ENCODE measurements around the gene RIT2. TPM values are rescaled to one million over a fixed set of nuclear protein-coding genes. Genes with fewer than 3 reads are reported as not detected.
A peak's percentile ranks its signal among the peaks of the same experiment; 100 is the strongest.

The RIT2 gene
- polyA plus RNA-seq, 2 of the 4 experiments (the other 2 are of a cell fraction), result not detected

DNA sequence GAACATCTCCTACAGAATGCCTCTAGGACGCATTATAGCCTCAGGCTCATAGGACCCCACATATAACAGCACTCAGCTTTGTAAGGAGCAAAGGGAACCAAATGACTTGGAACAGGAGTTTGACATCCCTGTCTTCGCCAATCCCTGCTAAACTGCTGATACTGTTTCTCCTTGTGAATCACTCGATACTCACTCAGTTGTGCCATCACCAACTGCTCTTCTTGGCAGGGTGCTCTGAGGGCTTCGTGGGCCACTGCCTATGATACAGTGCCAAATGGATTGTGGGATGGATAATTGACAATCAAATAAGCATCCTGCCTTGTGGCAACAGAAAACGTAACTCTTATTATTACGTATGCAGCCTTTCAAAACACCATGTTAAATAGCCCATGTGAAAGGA is 396.3 kb downstream of the RIT2 start:
- Histone ChIP-seq H3K4me1 (no peaks in the 10 kb centered on the region), H3K4me3 (no peak overlapping the region), H3K27ac (no peak overlapping the region), H3K9me3 (no peaks in the 10 kb centered on the region), H3K4me2 (no peak overlapping the region)
- POLR2A ChIA-PET, result no interaction called here
- no peak for ATAC-seq
- CTCF ChIA-PET, result no interaction called here
- FAIRE-seq, result no peak
- TF ChIP-seq JUNB (IDR thresholded peaks at IDR 0.05) (no peak), FOSB (CRISPR knock-in tag; IDR thresholded peaks at IDR 0.05) (no peak)
- no peak for DNase-seq (ENCODE audit: low read depth in 1 of 2, low spot score in 1 of 2)
- 9% methylated on average over 4 of the region's 6 CpGs for WGBS (ENCODE audit: missing lambda C conversion rate)

DNA sequence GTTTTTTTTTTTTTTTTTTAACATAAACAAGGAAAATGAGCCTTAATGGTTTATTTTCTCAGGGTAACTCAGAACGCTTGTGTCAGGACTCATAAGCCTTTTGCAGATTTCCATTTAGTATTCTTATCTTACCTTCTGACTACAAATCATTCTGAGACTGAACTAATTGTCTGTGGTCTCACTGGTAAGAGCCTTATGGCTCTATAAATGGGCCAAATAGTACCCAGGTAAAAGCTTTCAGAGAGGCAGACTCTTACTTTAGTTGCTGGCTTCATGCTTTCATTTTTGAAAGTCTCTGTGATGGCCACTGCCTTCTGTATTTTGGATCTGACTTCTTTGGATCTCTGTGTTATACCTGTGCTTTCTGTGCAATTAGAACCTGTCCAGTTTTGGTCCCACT is 403.4 kb downstream of the RIT2 start:
- no peaks in the 10 kb centered on the region for H3K4me1 ChIP-seq
- DNase-seq (ENCODE audit: low read depth in 1 of 2, low spot score in 1 of 2) (no peak), FAIRE-seq (no peak), ATAC-seq (no peak)
- TF ChIP-seq POLR2A (IDR thresholded peaks at IDR 0.05; ENCODE audit: low read length), result no peak
- TF ChIP-seq EHF (CRISPR knock-in tag; IDR thresholded peaks at IDR 0.05), result no peak
- TF ChIP-seq CBX8 (IDR thresholded peaks at IDR 0.05), result no peak
- no peak for TF ChIP-seq NFE2L2 (conservative IDR thresholded peaks at IDR 0.05; ENCODE audit: low read length)
- TF ChIP-seq CBX2 (IDR thresholded peaks at IDR 0.05; ENCODE audit: borderline replicate concordance, low read depth), result no peak
- TF ChIP-seq EP300 (IDR thresholded peaks at IDR 0.05), result no peak
- no peak for TF ChIP-seq ZNF302 (CRISPR knock-in tag; IDR thresholded peaks at IDR 0.05)
- TF ChIP-seq MAZ (IDR thresholded peaks at IDR 0.05; ENCODE audit: borderline replicate concordance, low read depth, low read length), result no peak
- POLR2A ChIA-PET, result no interaction called here
- 4% methylated on average over 1 of the region's 1 CpG for WGBS (ENCODE audit: missing lambda C conversion rate)
- H3K9me3 ChIP-seq, result no peaks in the 10 kb centered on the region
- H3K27ac ChIP-seq, result no peak overlapping the region
- CTCF ChIA-PET, result no interaction called here
- no peak overlapping the region for H3K4me3 ChIP-seq
- H3K4me2 ChIP-seq, result no peak overlapping the region

DNA sequence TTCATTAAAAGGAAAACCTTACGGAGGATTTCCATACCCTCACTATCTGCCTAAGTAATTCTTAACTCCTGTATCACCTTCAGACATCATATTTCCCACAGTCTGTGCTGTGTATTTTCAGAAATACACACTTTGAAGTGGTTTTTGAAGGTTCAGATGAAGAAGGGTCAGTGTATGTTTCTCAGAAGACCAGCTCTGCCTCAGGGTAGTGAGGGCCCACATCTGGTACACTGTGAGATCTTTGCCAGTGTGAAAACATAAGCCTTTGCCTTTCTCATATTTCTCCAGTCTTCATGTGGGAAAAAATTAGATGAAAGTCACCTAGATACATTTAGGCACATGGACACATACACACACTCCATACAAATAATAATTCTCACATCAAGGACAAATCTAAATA is 408.4 kb downstream of the RIT2 start:
- no peaks in the 10 kb centered on the region for H3K4me1 ChIP-seq
- ChIA-PET CTCF (no interaction called here), POLR2A (no interaction called here)
- H3K27ac ChIP-seq, result no peak overlapping the region
- H3K9me3 ChIP-seq, result no peaks in the 10 kb centered on the region
- no peak for FAIRE-seq
- no peak overlapping the region for H3K4me3 ChIP-seq
- no peak overlapping the region for H3K4me2 ChIP-seq
- 50% methylated on average over 1 of the region's 1 CpG for WGBS (ENCODE audit: missing lambda C conversion rate)
- no peak for ATAC-seq
- TF ChIP-seq HDAC2 (IDR thresholded peaks at IDR 0.05) (no peak), RAD21 (conservative IDR thresholded peaks at IDR 0.05 in 1 of 2, IDR thresholded peaks at IDR 0.05 in 1 of 2) (no peak)
- TF ChIP-seq, protein P1, sequence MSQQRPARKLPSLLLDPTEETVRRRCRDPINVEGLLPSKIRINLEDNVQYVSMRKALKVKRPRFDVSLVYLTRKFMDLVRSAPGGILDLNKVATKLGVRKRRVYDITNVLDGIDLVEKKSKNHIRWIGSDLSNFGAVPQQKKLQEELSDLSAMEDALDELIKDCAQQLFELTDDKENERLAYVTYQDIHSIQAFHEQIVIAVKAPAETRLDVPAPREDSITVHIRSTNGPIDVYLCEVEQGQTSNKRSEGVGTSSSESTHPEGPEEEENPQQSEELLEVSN (IDR thresholded peaks at IDR 0.05; ENCODE audit: borderline replicate concordance, low read depth), result no peak
- TF ChIP-seq, protein P2, sequence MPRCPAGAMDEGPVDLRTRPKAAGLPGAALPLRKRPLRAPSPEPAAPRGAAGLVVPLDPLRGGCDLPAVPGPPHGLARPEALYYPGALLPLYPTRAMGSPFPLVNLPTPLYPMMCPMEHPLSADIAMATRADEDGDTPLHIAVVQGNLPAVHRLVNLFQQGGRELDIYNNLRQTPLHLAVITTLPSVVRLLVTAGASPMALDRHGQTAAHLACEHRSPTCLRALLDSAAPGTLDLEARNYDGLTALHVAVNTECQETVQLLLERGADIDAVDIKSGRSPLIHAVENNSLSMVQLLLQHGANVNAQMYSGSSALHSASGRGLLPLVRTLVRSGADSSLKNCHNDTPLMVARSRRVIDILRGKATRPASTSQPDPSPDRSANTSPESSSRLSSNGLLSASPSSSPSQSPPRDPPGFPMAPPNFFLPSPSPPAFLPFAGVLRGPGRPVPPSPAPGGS (IDR thresholded peaks at IDR 0.05), result no peak
- no peak for DNase-seq (ENCODE audit: low read depth in 1 of 2, low spot score in 1 of 2)

DNA sequence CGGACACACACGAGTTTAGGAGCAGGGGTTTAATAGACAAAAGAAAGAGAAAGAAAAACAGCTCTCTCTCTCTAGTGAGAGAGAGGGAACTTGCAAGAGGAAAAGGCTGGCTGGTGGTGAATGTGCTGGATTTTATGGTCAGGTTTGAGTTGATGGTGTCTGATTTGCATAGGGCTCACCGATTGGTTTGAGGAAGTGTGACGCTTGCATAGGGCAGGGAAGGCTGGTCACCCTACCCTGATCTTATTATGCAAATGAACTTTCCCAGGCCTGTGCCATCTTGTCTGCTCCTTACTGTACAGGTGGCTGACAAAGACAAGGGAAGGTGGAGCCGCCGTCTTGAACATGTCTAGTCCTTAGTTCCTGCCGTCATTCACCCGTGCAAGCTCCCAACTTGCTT is 408.9 kb downstream of the RIT2 start:
- DNase-seq (ENCODE audit: low read depth in 1 of 2, low spot score in 1 of 2) (peak in 1 of 2 experiments; percentile 1), FAIRE-seq (no peak), ATAC-seq (no peak)
- 3% methylated on average over 8 of the region's 8 CpGs for WGBS (ENCODE audit: missing lambda C conversion rate)
- no peak for TF ChIP-seq HOXB13 (CRISPR knock-in tag; IDR thresholded peaks at IDR 0.05; ENCODE audit: low read depth)
- TF ChIP-seq, protein P1 (IDR thresholded peaks at IDR 0.05; ENCODE audit: borderline replicate concordance, low read depth), result no peak
- no peak for TF ChIP-seq SMC3 (IDR thresholded peaks at IDR 0.05)
- TF ChIP-seq, protein P3, sequence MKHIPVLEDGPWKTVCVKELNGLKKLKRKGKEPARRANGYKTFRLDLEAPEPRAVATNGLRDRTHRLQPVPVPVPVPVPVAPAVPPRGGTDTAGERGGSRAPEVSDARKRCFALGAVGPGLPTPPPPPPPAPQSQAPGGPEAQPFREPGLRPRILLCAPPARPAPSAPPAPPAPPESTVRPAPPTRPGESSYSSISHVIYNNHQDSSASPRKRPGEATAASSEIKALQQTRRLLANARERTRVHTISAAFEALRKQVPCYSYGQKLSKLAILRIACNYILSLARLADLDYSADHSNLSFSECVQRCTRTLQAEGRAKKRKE (CRISPR knock-in tag; IDR thresholded peaks at IDR 0.05; ENCODE audit: low read depth), result no peak
- no peak for TF ChIP-seq RCOR1 (IDR thresholded peaks at IDR 0.05; ENCODE audit: low read depth, low read length)
- TF ChIP-seq NFE2L2 (conservative IDR thresholded peaks at IDR 0.05; ENCODE audit: low read length), result no peak
- no peak for TF ChIP-seq MAFK (IDR thresholded peaks at IDR 0.05; ENCODE audit: partially characterized antibody)
- TF ChIP-seq POLR2A (IDR thresholded peaks at IDR 0.05; ENCODE audit: low read length), result no peak
- H3K4me2 ChIP-seq, result no peak overlapping the region
- ChIA-PET POLR2A (no interaction called here), CTCF (no interaction called here)
- no peaks in the 10 kb centered on the region for H3K9me3 ChIP-seq
- H3K4me1 ChIP-seq, result no peaks in the 10 kb centered on the region
- no peak overlapping the region for H3K27ac ChIP-seq
- no peak overlapping the region for H3K4me3 ChIP-seq
